GM19438 (cell line): ENCODE results near the gene PAPPA.

Experiments used
- ATAC-seq: cut with Tn5 transposase; IDR thresholded peaks from one replicate; pipeline ENCODE4 v1.9.1; 2021; ENCODE audit warnings: low read depth; ENCODE audit not compliant: unreplicated experiment

The PAPPA gene

DNA sequence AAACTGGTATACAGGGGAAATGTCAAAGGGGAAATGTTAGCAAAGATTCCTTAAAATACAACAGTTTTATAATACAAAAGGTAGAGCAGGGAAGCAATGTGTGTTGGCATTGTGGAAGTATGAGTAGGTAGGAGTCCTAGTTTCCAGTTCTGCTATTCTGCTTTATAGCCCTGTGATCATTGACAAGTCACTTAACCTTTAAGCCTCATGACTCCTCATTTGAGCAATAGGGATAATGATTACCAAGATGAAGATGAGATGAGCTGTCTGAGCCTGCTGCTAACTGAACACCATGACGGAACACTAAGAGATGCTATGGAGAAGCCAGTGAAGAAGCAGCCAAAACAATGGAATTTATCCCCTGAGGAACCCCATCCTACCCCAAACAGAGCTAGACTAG is 251.7 kb downstream of the PAPPA start:
- no peak for ATAC-seq

DNA sequence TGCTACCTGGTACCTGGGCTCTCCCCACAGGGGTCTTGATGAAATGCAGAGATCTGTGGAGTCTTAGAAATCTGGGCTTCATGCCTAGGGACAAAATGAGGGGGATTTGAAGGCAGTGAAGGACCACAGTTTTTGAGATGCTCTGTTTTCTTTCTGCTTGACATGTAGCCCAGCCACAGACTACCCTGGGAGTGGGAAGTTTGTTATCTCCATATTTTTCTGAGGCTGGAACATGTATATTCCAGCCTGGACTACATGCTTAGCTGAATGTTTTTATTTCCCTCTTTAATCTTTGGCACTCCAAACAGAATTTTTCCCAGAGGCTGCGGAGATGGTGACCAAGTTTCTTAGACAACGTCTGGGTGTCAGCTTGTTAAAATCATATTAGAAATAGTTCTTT is 252.9 kb downstream of the PAPPA start:
- ATAC-seq, result no peak

DNA sequence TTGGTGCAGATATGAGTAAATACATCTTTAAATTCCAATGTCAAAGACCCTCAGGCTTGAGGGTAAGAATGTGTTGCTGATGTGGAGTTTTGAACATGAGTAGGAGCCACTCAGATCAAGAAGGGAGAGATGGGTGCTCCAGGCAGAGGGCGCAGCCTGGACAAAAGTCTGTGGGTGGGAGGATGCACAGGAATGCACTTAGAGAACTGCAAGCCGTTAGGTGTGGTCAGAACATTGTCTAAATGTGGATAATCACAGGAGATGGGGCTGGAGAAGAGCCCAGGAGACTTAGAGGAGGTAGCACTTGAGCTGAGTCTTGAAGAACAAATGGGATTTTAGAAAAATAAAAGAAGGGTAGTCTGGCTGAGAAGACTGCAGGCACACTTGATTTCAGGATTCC is 255.5 kb downstream of the PAPPA start:
- no peak for ATAC-seq

- ATAC-seq, result no peak
Measured at GRCh38 chr9:116409638-116410037, 256.0 kb downstream of the PAPPA start.

GRCh38 chr9:116411506-116411905 is 257.9 kb downstream of the PAPPA start:
- no peak for ATAC-seq

DNA sequence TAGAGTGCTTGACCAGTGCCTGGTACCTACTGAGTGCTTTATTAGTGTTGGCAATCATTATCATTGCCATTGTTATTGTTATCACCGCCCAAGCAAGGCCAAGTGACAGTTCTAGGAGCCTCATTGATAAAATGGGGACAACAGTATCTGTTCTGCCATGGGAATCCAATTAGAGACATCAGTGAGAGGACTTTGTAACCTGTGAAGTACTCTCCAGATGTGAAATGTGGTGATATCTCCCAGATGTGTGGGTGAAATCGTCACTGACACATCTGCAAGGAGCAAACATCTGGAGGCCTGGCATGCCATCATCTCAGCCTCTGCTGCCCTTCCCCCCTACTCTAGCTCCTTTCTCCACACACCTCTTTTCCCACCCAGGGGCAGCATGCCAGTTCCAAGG is 260.8 kb downstream of the PAPPA start:
- ATAC-seq, result no peak

DNA sequence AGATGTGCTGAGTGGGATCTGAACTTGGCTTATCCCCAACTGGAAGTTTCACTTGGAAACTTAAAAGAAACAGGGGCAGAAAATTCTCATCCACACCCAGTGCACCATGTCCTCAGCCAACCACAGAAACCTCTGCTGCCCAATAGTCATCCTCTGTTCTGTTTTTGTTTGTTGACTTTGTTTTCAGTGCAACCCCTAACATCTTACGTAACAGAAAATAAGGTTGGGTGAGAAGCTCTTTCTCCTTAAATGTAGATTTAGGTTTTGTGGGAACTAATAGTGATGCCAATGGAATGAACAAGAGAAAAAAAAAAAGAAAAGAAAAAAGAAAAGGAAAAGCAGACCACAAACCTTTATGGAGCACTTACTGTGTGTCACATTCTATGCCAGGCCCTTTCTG is 262.8 kb downstream of the PAPPA start:
- ATAC-seq, result no peak

GRCh38 chr9:116417464-116417863 is 263.9 kb downstream of the PAPPA start:
- no peak for ATAC-seq

DNA sequence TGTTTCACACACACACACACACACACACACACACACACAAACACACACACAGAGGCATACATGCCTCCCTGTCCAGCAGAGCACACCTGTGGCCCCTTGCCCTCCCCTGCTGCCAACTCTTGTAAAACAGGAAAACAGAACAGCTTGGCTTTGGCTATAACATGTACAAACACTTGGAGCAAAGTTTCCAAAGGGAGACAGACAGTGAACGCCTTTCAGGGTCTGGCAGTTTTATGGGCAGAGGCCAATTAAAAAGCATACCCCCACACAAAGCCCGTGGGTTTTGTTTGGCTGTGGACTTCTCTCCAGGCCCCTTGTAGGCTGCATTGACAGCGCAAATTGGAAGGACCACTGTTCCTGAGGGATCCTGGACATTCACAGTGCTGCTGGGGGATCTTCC is 265.6 kb downstream of the PAPPA start:
- no peak for ATAC-seq

- no peak for ATAC-seq
Measured at GRCh38 chr9:116420993-116421538, 267.5 kb downstream of the PAPPA start.

- no peak for ATAC-seq
Measured at GRCh38 chr9:116422119-116422979, 268.8 kb downstream of the PAPPA start.

- no peak for ATAC-seq
Measured at GRCh38 chr9:116423149-116423548, 269.6 kb downstream of the PAPPA start.

DNA sequence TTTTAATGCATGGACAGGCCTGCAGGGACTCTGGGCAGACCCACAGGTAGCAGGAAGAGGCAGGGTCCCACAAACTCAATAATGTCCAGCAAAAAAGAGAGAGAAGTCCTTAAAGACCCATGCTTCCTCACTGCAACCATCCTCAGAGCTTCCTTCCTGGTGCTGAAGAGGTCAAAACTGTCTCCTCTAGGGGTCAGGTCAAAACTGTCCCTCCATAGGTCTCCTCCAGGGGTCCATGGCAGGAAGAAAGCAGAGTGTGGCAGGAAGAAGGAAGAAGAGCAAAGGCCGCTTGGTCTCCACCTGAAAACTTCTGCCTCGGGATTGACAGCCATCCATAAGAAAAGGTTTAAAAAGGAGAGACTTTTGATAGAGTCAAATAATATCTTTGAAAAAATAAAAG is 271.7 kb downstream of the PAPPA start:
- no peak for ATAC-seq

GRCh38 chr9:116430849-116431248 is 277.3 kb downstream of the PAPPA start:
- ATAC-seq, result no peak

GRCh38 chr9:116432051-116432450 is 278.5 kb downstream of the PAPPA start:
- ATAC-seq, result no peak

DNA sequence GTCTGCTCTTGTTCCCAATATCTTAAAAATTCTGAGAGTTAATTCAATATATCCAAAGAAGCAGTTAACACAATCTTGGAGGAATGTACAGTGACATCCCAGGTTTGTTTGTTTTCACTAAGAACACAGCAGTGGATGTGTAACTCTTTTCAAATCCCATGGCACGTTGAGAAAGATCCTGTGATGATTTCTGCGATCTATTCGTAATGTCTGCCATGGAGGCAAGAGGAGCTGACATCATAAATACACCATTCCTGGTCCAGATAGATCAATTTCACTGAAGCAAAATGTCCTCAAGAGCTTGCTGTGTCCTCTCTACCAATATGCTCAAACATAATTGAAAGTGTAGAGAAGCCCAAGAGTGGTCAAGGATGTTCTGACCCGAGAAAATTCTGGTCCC is 280.7 kb downstream of the PAPPA start:
- ATAC-seq, result no peak

DNA sequence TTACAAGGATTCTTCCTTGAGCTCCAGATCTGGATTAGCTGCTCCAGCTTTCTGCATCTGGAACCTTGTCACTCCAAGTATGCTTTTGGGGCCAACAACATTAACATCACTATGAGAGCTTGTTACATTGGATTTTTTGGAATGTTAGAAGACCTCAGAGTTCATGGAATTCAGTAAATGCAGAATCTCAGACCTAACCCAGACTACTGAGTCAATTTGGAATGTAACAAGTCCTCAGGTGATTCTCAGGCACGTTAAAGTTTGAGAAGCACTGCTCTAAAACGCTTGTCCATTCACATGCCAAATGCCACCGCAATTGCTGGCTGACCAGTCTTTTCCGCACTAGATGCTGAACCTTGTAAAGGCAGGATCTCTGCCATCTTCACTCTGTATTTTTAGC is 282.1 kb downstream of the PAPPA start:
- no peak for ATAC-seq

DNA sequence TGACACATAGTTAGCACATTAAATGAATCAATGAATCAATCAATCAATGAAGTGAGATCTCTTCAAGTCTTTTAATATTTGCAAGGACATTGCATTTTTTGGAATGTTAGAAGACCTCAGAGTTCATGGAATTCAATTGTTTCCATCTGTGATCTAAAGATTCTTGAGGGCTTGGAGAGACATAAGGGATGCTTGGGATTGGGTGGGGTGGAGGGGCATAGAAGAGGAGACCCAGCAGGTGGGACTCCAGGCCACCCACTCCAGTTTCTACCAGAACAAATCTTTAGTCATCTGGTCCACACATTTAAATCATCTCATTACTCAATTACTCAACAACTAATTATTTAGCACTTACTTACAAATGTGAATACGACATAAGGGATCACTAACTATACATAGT is 282.5 kb downstream of the PAPPA start:
- no peak for ATAC-seq

DNA sequence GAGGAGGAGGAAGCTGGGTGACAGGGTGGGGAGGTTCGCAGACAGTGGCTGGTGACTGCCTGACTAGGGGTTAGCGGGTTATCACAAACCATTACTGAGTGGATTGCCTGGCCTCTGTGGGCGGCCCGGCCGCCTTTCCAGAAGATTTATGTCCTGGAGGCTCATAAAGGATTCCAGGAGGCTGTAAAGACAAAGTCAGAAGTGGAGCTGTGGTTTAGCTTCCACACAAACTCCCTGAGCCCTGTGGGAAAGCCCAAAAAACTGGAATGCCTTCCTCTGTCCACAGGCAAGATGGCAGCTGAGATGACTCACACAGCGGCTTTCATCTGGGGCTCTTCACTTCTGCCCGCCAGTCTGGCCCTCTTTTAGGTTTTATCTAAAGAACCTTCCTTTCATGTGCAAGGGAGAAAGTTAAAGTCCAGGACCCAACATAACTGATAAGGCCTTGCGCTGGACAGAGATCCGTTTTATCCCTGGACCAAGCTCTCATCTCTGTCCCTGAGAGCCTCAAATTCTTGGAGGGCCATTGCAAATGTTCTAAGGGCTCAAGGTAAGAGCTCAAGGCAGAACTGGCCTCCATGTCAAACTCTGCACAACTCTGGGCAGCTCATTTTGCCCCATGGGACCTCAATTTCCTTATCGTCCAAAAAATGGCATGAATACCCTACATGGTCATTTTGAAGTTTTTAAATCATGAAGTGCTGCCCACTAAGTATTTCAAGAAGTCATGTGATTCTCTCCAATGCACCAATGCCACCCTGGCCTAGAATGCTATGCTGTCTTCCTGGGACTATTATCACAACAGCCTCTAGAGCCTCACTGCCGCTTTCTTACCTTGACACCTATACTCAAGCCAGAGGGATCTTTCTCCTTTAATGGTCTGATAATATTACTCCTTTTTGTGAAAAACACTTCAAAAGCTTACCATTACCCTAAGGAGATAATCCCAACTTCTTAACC is 284.1 kb downstream of the PAPPA start:
- ATAC-seq, result no peak

- ATAC-seq, result no peak
Measured at GRCh38 chr9:116442528-116442927, 288.9 kb downstream of the PAPPA start.

- ATAC-seq, result no peak
Measured at GRCh38 chr9:116447934-116448333, 294.3 kb downstream of the PAPPA start.
